ENCODE results near the gene DEXI. TPM values are rescaled to one million over a fixed set of nuclear protein-coding genes. Genes with fewer than 3 reads are reported as not detected.
"Not testable (repeated sequence)": the region's sequence is repeated elsewhere in the genome, so short reads cannot be mapped to it uniquely, and the experiment has no call there.

DEXI gene
- total RNA-seq, 2 donors from 2014 or later = 20.7 to 36.3 TPM

DNA sequence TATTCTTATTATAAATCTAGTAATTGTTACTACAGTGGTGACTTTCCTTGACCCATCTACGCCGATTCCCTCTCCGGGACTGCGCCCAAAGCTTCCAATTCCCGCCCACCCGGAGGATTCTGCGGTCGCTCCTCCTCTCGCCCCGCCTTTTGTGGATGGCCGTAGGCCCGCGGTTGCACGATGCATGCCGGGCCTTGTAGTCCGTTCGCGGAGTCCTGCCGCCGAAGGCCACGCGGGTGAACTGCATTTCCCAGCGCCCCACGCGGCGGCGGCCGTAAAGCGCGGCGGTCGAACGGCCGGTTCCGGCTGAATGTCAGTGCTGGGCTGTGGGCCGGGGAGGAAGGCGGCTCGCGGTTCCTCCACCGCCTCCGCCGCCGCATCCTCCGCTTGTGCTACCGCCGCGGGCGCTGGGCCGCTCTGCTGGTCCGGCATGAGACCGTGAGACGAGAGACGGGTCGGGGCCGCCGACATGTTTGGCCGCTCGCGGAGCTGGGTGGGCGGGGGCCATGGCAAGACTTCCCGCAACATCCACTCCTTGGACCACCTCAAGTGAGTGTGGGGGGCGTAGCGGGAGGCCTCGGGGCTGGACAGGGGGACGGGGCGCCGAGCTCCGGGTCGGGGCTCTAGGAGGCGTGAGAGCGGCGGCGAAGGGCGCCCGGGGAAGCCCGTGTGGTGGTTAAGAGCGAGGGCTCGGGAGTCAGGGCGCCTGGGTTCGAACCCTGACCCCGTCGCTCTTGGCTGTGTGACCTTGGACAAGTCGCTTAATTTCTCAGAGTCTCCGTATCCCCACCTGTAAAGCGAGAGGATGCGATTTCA, 2.2 kb upstream of the DEXI start, which contains the start of gene CLEC16A:
TSS of gene CLEC16A (plus strand) at position 316 of the 816 bp plus-strand sequence. CDS start at position 470, 154 bp downstream.
- no peaks in the 10 kb centered on the region for H3K9me3 Mint-ChIP-seq
- no peaks in the 10 kb centered on the region for H3K27me3 Mint-ChIP-seq
- H3K4me3 Mint-ChIP-seq = peak within 1 kb of the TSS; percentile 95
- ATAC-seq (peak; percentile 89 to 92), DNase-seq (ENCODE audit: low spot score) (peak; percentile 98)
- H3K36me3 Mint-ChIP-seq = peaks cover 4% of the 10 kb centered on the region
- peaks cover 56 to 59% of the 10 kb centered on the region in 2 donors for H3K4me1 Mint-ChIP-seq (ENCODE audit: low read depth in 2 of 2)
- peak within 1 kb of the TSS; percentile 13 to 71 for H3K27ac Mint-ChIP-seq

DNA sequence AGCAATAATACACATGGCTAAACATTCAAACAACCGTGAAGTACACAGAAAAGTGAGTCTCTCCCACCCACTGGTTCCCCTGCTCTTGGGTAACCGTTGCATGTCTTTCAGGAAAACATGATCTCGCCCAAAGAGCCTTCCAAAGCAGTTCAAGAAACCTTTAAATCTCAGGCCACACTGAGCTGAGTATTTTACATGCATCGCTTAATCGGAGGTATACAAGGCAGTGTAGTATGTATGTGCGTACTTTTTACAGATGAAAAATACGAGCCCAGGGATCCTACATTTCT, 741 bp upstream of the DEXI start:
- Mint-ChIP-seq H3K4me1 (ENCODE audit: low read depth in 2 of 2) (peaks cover 64 to 66% of the 10 kb centered on the region in 2 donors), H3K4me3 (peak overlapping the region; percentile 64), H3K9me3 (no peaks in the 10 kb centered on the region), H3K27me3 (no peaks in the 10 kb centered on the region), H3K36me3 (peaks cover 5% of the 10 kb centered on the region), H3K27ac (peak overlapping the region in 1 of 2 donors; percentile 31)
- ATAC-seq (no peak), DNase-seq (ENCODE audit: low spot score) (no peak)

GRCh38 chr16:10941935-10942351, 325 bp downstream of the DEXI start:
- H3K27ac Mint-ChIP-seq = peak overlapping the region in 1 of 2 donors; percentile 67
- not testable (repeated sequence) for H3K9me3 Mint-ChIP-seq; DNase-seq (ENCODE audit: low spot score)

DNA sequence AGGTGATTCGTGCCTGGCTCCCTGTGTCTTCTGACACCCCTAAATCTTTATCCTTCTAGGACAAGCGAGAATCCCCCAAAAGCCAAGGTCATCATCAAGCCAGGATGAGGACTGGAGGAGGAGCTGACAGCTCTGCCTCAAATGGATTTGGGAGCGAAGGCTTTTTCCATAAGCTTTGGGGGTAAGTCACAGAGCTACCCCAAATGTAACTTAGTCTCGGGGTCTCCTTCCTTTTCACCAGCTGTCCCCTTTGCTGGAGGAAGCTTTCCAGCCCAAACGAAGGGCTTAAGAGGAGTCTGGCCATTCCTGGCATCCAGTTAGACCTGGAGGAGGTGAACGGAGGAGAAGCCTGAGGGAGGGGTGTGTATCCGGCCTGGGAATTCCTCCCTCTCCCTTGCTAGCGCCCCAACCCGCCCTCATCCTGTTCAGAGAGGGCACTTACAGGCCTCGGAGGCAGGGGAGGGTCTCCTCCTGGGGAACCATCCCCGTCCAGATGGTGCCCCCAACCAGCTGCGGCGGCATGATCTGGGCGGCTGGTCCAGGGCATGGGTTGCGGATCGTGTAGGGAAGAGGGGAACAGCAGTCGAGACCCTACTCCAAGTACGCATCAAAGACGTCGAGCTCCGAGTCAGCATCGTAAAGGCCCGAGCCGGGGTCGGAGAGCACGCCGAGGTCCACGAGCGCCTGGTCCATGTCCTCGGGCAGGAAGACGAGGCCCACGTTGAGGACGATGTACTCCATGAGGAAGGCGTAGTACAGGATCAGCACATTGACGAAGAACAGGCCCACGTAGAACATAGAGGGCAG, 938 bp downstream of the DEXI start:
- Mint-ChIP-seq H3K4me3 (peak overlapping the region; percentile 93), H3K27ac (peak overlapping the region; percentile 16 to 67), H3K36me3 (peaks cover 7% of the 10 kb centered on the region), H3K9me3 (no peaks in the 10 kb centered on the region), H3K27me3 (no peaks in the 10 kb centered on the region), H3K4me1 (ENCODE audit: low read depth in 2 of 2) (peaks cover 71 to 80% of the 10 kb centered on the region in 2 donors)
- ATAC-seq = peak in 1 of 2 donors; percentile 0
- no peak for DNase-seq (ENCODE audit: low spot score)

More at GRCh38 chr16:10941935-10942351, 325 bp downstream of the DEXI start:
- peaks cover 70 to 74% of the 10 kb centered on the region in 2 donors for H3K4me1 Mint-ChIP-seq (ENCODE audit: low read depth in 2 of 2)
- not testable (repeated sequence) for H3K36me3 Mint-ChIP-seq, H3K27me3 Mint-ChIP-seq
- H3K4me3 Mint-ChIP-seq = peak overlapping the region; percentile 93
- ATAC-seq = peak in 1 of 2 donors; percentile 0

DNA sequence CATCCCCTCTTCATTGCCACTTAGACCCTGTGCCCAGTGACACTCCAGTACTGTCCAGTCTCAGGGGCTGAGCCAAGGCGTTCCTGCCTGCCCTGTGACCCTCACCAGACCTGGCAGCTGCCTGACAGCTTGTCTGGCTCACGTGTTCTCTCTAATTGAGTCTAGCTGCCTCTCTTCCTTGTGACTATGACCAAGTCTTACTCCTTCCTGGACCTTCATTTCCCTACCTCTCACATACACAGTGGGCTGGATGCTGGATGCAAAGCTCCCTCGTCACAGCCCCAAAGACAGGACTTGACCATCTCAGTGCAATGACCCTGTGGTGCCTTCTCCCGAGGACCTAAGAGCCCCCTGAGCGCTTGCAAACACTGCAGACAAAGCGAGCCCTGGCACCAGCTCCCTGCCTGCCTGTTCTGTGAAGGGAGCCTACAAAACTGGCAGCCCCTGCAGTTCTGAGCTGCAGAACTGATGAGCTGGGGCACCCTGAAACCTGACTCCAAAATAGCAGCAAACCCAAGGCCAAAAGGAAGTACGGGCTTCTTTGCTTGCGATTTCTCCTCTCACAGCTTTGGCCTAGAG, 1.7 kb downstream of the DEXI start:
- no peak for DNase-seq (ENCODE audit: low spot score)
- no peaks in the 10 kb centered on the region for H3K9me3 Mint-ChIP-seq

DNA sequence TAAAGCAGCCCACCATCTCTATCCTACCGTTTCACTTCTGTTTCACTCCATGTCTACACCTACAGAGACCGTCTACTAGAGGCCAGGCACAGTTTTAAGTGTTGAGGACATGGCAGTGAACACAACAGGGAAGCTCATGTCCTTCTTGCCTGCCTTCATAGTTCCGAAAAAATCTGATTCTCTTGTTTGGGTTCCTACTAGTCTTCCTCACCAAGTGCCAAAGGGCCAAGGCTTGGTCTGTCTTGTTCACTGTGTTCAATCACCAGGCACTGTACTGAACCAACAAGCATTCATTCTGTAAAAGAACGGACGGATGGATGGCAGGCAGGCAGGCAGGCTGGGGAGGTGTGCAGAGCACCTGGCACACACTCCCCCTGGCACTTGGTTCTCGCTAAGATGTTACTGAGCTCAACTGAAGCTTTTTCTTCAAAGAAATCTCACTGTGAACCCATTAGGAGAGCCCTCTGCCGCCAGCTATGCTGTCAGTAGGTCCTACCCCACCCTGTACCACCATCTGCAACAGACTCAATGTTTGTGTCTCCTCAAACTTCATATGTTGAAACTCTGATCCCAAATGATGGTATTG, 2.5 kb downstream of the DEXI start:
- no peaks in the 10 kb centered on the region for H3K27me3 Mint-ChIP-seq

More for the DNA sequence above, 1.7 kb downstream of the DEXI start:
- Mint-ChIP-seq H3K4me3 (peak overlapping the region; percentile 93), H3K36me3 (peaks cover 11% of the 10 kb centered on the region), H3K4me1 (ENCODE audit: low read depth in 2 of 2) (peaks cover 68 to 80% of the 10 kb centered on the region in 2 donors), H3K27ac (peak overlapping the region; percentile 16 to 67), H3K27me3 (no peaks in the 10 kb centered on the region)
- no peak for ATAC-seq

DNA sequence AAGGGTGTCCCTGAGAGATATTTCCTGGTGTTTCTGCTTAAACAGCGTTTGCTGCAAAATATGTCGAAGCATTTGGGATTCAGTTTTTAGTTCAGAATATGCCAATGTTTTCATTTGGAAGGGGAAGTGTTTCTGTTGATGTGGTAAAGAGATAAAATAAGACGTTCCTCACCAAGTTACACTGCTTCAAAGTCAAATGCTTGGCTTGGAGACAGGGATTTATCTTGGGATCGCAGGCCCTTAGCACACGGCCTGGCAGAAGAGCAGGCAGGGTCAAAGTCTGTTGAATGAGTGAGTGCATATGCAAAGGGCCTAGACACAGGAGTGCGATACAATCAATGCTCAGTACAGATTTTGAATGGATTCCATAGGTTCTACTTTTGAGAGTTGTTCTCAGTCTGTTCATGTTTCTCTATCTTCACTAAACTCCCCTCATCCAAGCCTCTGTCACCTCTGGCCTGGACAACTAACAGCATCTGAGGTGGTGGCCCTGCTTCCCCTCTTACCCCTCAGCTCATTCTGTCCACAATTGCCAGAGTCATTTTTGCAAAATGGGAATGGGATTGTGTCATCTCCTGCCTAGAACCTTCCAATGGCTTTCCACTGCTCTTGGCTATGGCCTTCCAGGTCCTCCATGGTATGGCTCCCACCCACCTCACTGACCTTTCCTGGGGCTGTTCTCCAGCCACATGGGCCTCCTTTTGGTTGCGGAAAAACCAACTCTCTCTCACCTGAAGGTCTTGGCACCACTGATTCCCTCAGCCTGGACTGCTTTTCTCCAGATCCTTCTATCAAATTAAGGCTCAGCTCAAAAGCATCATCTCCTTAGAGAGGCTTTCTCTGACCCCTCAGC, 3.2 kb downstream of the DEXI start:
- peaks cover 60 to 74% of the 10 kb centered on the region in 2 donors for H3K4me1 Mint-ChIP-seq (ENCODE audit: low read depth in 2 of 2)
- H3K27ac Mint-ChIP-seq = peak overlapping the region; percentile 43 to 58
- peak overlapping the region; percentile 93 for H3K4me3 Mint-ChIP-seq
- no peaks in the 10 kb centered on the region for H3K27me3 Mint-ChIP-seq
- peaks cover 11% of the 10 kb centered on the region for H3K36me3 Mint-ChIP-seq
- H3K9me3 Mint-ChIP-seq = no peaks in the 10 kb centered on the region
- DNase-seq (ENCODE audit: low spot score) = no peak
- ATAC-seq = no peak

More for the DNA sequence above, 2.5 kb downstream of the DEXI start:
- peaks cover 11% of the 10 kb centered on the region for H3K36me3 Mint-ChIP-seq
- ATAC-seq = no peak
- no peaks in the 10 kb centered on the region for H3K9me3 Mint-ChIP-seq
- H3K27ac Mint-ChIP-seq = peak overlapping the region; percentile 5 to 22
- H3K4me1 Mint-ChIP-seq (ENCODE audit: low read depth in 2 of 2) = peaks cover 64 to 74% of the 10 kb centered on the region in 2 donors
- no peak for DNase-seq (ENCODE audit: low spot score)
- peak overlapping the region; percentile 93 for H3K4me3 Mint-ChIP-seq

DNA sequence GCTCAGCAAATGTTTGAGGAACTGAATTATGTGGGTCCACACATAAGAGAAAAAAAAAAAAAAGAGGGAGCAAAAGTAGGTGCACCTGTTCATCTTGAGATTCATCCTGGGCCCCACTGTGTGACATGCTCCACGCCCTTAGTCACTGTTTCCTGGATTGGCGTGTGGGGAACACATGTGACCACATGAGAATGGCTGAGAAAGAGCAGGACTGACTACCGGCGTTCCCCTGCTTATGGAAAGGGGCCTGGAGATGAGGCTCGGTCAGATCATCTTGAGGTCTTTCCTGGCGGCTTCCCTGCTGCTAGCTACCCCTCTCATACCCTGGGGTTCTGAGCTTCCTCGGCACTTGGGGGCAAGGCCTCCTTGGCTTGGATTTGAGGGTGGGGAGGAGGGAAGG, 3.9 kb downstream of the DEXI start:
- DNase-seq (ENCODE audit: low spot score) = no peak
- peak overlapping the region; percentile 43 to 58 for H3K27ac Mint-ChIP-seq
- H3K36me3 Mint-ChIP-seq = peaks cover 11% of the 10 kb centered on the region
- no peaks in the 10 kb centered on the region for H3K9me3 Mint-ChIP-seq
- no peaks in the 10 kb centered on the region for H3K27me3 Mint-ChIP-seq
- H3K4me3 Mint-ChIP-seq = peak overlapping the region; percentile 93
- ATAC-seq = peak in 1 of 2 donors; percentile 32
- peaks cover 65 to 76% of the 10 kb centered on the region in 2 donors for H3K4me1 Mint-ChIP-seq (ENCODE audit: low read depth in 2 of 2)

- Mint-ChIP-seq H3K4me3 (peak overlapping the region; percentile 93), H3K4me1 (ENCODE audit: low read depth in 2 of 2) (peaks cover 67 to 75% of the 10 kb centered on the region in 2 donors), H3K36me3 (peaks cover 11% of the 10 kb centered on the region), H3K27ac (peak overlapping the region; percentile 43 to 58), H3K27me3 (no peaks in the 10 kb centered on the region), H3K9me3 (no peaks in the 10 kb centered on the region)
- ATAC-seq (peak in 1 of 2 donors; percentile 41), DNase-seq (ENCODE audit: low spot score) (no peak)
These were observed 5.0 kb downstream of the DEXI start for GRCh38 chr16:10937068-10937859.

DNA sequence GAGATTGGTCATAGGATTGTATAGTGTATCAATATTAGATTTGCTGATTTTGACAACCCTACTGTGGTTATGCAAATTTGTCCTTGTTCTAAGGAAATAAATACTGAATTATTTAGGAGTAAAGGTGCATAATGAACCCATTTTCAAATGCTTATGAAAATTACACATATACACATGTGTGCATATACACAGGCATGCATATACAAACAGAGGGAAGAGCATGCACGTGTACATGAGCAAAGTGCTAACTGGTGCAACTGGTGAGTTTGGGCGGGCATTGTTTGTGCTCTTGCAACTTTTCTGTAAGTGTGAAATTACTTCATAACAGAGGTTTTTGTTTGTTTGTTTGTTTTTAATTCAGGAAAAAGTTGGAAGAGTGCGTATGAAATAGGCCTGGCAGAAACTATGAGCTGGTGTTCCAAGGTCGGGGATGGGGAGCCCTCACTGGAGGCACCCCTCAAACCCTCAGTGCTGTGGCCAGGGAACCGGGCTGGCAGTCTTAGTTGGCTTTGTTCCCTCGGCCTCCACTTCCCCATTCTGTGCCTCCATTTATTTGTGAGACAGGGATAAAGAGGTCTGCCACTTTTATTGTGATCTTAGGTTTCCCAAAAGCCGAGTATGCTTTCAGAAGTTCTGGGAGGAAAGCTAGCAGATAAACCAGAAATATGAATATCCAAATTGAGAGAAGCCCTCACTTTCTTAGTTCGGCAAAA, 5.8 kb downstream of the DEXI start:
- Mint-ChIP-seq H3K36me3 (peaks cover 11% of the 10 kb centered on the region), H3K4me1 (ENCODE audit: low read depth in 2 of 2) (peaks cover 67 to 75% of the 10 kb centered on the region in 2 donors)

DNA sequence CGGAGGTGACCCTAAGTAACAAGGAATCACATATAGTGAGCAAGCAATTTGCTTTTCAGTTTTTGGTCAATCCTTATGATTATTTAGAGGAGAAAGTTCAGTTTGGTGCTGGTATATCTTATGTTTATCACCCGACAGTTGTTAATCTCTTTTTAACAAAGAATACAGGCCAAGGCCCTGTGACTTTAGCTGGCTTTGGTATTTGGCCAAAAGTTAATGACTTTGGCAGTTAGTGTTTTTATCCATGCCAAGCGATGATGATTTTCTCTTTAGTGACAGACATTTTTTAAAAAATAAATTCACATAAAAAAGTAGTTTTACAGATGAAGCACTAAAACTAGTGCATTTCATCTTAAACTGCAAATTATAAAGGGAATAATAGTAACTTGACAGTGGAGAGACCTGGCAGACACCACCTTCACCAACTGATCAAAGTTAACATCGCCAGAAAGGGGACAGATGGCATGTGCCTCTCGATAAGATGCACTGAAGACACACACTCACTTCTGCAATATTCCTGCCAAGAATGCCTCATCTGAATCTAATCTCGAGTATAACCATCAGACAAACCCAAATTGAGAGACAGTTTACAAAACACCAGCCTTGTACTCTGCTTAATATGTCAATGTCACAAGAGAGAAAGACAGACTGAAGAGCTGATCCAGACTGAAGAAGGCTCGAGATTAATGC, 6.9 kb downstream of the DEXI start:
- Mint-ChIP-seq H3K4me3 (no peak overlapping the region), H3K27me3 (no peaks in the 10 kb centered on the region), H3K36me3 (peaks cover 11% of the 10 kb centered on the region), H3K9me3 (no peaks in the 10 kb centered on the region), H3K27ac (no peak overlapping the region), H3K4me1 (ENCODE audit: low read depth in 2 of 2) (peaks cover 63 to 66% of the 10 kb centered on the region in 2 donors)
- DNase-seq (ENCODE audit: low spot score) (no peak), ATAC-seq (no peak)

More for the DNA sequence above, 5.8 kb downstream of the DEXI start:
- no peaks in the 10 kb centered on the region for H3K27me3 Mint-ChIP-seq
- DNase-seq (ENCODE audit: low spot score) = no peak
- peak overlapping the region; percentile 93 for H3K4me3 Mint-ChIP-seq
- H3K27ac Mint-ChIP-seq = peak overlapping the region; percentile 18 to 43
- ATAC-seq = no peak
- H3K9me3 Mint-ChIP-seq = no peaks in the 10 kb centered on the region
